AG04449 (cell line): Measurements from ENCODE around the gene HSFX3.
"Not testable (repeated sequence)": the region's sequence is repeated elsewhere in the genome, so short reads cannot be mapped to it uniquely, and the experiment has no call there.

Experiments used
- CTCF ChIA-PET: fragments of 350-600 bp; formaldehyde crosslinking; extraction: SDS; loops from one replicate; lab custom pipeline; 2021; ENCODE audit warnings: antibody characterized with exemption; lab: Yijun Ruan, JAX
- POLR2A ChIA-PET: fragments of 400-600, 350-600 bp; formaldehyde crosslinking; extraction: SDS; loops from one replicate; lab custom pipeline; 2020; ENCODE audit warnings: antibody characterized with exemption, inconsistent platforms; lab: Yijun Ruan, JAX
- DNase-seq: peaks from one replicate; pipeline ENCODE4 v3.0.0-alpha.2; 2010; ENCODE audit warnings: low read depth, low spot score
- H3K4me3 ChIP-seq: 2 replicates; pipeline ENCODE4 v1.5.1; 2011; ENCODE audit warnings: low read depth, mild to moderate bottlenecking, control low read depth, low read length
- TF ChIP-seq, protein P1 (sequence below): IDR thresholded peaks from one replicate; pipeline ENCODE4 v1.5.1; 2011; ENCODE audit warnings: mild to moderate bottlenecking, moderate library complexity, low read length, control low read depth, inconsistent platforms; ENCODE audit not compliant: insufficient read depth; ENCODE audit errors: missing control alignments

Gene HSFX3

DNA sequence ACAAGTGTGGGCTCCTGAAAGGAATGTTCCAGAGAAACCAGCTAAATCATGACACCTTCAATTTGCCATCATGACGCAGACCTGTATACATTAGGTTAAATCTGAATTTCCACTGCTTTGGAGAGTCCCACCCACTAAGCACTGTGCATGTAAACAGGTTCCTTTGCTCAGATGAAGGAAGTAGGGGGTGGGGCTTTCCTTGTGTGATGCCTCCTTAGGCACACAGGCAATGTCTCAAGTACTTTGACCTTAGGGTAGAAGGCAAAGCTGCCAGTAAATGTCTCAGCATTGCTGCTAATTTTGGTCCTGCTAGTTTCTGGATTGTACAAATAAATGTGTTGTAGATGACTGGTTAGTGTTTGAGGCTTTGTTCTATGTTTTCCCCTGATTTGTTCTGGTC is 2.8 kb downstream of the HSFX3 start:
- POLR2A ChIA-PET, CTCF ChIA-PET, H3K4me3 ChIP-seq, DNase-seq: not testable (repeated sequence)

DNA sequence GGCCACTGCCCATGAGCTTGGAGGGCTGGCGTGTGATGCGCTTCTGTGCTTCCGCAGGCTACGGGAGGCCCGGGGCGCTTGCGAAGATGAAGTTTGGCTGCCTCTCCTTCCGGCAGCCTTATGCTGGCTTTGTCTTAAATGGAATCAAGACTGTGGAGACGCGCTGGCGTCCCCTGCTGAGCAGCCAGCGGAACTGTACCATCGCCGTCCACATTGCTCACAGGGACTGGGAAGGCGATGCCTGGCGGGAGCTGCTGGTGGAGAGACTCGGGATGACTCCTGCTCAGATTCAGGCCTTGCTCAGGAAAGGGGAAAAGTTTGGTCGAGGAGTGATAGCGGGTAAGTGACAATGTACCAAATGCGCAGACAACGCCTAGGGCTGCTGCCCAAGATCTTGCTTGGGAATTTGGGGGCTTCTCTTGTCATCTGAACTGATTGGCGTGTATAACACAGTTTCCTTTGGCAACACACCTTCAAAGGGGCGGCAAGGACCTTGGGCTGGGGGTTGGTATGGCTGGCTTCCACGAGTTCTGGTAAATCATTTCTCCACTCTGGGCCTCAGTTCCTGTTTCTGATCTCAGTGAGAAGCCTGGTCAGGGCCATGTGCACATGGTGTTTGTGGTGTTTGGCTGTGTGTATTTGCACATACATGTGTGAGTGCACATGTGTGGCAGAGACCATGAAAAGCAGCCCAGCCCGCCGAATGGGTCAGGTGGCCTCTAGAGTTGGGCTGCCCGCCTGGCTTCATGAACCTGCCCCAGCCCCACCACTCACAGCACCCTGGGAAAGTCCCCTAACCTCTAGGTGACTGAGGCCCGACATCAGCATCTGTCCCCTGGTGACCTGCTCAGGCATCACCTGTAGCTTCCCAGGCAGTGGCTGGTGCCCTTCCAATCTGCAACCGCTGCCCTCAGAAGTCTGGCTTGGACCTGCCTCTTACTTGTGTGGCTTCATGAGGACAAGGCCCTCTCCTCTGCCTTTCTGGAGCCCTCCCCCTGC is 3.9 kb downstream of the HSFX3 start:
- H3K4me3 ChIP-seq, CTCF ChIA-PET, DNase-seq, POLR2A ChIA-PET: not testable (repeated sequence)

DNA sequence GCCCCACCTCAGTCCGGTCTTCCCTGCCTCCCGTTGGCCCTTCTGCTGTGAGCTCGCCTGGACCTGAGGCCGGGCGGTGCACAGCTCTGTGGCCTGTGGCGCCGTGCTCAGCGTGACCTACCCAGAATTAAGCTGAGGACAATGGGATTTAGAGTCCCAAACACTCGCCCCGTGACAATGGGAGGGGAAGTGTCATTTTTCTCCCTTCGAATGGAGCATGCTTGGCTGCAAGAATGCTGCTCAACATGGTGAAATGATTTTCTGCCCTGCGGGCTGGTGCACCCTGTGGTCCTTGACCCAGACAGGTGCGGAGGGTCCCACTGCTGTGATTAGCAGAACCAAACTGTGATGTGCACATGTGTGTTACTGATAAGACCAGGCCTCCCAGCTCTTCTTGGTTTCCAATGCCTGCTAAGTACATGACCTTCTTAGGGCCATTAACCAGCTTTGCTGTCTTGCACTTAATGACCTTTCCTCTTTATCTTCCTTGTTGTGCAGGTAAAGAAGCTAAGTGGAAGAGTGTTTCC is 8.1 kb downstream of the HSFX3 start:
- POLR2A ChIA-PET, result no interaction called here

DNA sequence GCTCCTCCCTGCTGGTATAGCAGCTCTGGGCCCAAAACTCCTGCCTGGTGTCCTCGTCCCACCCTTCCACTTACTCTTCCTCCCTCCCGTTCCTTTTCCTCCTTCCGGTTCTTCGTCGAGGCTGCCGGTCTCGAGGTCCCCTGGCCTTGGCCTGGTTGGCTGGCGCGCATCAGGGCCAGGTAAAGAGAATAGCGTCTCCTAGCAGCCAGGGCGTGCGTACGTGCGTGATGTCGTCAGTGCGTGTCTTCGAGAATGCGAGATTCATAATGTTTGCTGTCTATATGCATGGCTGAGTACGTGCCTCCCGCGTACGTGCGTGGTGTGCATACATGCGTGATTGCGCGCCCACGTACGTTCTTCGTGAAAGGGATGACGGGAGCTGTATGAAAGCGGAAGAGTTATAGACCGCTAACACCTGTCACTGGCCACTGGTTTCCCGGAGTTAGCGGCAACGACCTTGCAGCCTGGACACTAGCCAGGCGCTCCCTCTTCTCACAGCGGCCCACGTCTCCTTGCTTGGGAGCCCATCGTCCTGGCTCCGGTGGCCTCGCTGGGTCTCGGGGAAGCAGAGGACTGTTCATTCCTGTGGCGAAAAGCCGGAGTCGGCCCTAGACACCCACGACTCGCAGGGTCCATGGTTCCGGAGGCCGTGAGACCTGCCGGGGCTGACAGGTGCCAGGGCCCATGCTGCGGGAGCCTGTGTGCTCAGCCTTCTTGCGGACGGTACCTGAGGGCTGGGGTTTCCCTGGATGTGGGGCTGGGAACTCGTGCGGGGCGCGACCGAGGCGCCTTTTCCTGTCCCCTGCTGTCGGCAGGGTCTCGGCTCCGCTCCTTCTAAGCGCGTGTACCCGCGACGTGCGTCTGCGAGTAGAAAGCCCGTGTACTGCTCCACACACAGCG is 8.9 kb downstream of the HSFX3 start, which contains the start of gene EOLA1:
TSS of gene EOLA1 (plus strand) at position 392 of the 900 bp plus-strand sequence. CDS start 4,619 bp downstream, outside the sequence.
- DNase-seq, result peak; percentile 91
- POLR2A ChIA-PET, result interaction anchor here (0.6 to 1.0 kb wide), 2 partner anchors 19 to 46 kb away, joined by 3 read pairs; no protein-coding TSS in a partner anchor
- TF ChIP-seq, protein P1, sequence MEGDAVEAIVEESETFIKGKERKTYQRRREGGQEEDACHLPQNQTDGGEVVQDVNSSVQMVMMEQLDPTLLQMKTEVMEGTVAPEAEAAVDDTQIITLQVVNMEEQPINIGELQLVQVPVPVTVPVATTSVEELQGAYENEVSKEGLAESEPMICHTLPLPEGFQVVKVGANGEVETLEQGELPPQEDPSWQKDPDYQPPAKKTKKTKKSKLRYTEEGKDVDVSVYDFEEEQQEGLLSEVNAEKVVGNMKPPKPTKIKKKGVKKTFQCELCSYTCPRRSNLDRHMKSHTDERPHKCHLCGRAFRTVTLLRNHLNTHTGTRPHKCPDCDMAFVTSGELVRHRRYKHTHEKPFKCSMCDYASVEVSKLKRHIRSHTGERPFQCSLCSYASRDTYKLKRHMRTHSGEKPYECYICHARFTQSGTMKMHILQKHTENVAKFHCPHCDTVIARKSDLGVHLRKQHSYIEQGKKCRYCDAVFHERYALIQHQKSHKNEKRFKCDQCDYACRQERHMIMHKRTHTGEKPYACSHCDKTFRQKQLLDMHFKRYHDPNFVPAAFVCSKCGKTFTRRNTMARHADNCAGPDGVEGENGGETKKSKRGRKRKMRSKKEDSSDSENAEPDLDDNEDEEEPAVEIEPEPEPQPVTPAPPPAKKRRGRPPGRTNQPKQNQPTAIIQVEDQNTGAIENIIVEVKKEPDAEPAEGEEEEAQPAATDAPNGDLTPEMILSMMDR, result no peak
- H3K4me3 ChIP-seq, result peak within 1 kb of the TSS; percentile 75
- CTCF ChIA-PET, result interaction anchor here (0.9 to 1.0 kb wide), 2 partner anchors 11 to 398 kb away, joined by 3 read pairs; partner anchors contain the start of gene EOLA2

More for the DNA sequence above, 8.1 kb downstream of the HSFX3 start:
- TF ChIP-seq, protein P1, result no peak
- peak overlapping the region; percentile 75 for H3K4me3 ChIP-seq
- no peak for DNase-seq
- CTCF ChIA-PET, result no interaction called here

DNA sequence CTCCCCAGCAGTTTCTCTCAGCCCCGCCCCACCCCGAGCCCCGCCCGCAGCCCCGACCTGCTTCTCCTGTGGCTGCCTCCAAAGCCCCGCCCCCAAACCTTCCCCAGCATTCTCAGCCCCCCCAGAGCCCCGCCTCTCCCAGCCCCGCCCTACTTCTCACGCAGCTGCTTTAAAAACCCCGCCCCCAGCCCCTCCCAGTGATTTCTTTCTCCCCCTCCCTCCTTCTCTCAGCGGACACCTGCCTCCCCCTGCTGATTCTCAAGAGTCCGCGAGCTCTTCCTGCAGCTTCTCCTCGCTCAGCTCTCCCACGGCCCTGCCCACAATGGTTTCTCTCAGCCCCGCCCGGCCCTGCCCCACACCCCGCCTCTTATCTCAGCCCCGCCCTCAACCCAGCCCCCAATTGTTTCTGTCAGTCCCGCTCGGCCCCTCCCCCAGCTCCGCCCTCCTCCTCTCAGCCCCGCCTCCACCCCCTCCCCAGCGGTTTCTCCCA is 9.5 kb downstream of the HSFX3 start:
- TF ChIP-seq, protein P1, result no peak
- peak; percentile 26 for DNase-seq
- H3K4me3 ChIP-seq, result peak overlapping the region; percentile 75
- CTCF ChIA-PET, result interaction anchor here (0.9 to 1.0 kb wide), 4 partner anchors 10 to 398 kb away, joined by 3 read pairs; partner anchors contain the start of gene EOLA2
- POLR2A ChIA-PET, result interaction anchor here (0.6 to 1.1 kb wide), 3 partner anchors 19 to 400 kb away, joined by 3 read pairs; no protein-coding TSS in a partner anchor

DNA sequence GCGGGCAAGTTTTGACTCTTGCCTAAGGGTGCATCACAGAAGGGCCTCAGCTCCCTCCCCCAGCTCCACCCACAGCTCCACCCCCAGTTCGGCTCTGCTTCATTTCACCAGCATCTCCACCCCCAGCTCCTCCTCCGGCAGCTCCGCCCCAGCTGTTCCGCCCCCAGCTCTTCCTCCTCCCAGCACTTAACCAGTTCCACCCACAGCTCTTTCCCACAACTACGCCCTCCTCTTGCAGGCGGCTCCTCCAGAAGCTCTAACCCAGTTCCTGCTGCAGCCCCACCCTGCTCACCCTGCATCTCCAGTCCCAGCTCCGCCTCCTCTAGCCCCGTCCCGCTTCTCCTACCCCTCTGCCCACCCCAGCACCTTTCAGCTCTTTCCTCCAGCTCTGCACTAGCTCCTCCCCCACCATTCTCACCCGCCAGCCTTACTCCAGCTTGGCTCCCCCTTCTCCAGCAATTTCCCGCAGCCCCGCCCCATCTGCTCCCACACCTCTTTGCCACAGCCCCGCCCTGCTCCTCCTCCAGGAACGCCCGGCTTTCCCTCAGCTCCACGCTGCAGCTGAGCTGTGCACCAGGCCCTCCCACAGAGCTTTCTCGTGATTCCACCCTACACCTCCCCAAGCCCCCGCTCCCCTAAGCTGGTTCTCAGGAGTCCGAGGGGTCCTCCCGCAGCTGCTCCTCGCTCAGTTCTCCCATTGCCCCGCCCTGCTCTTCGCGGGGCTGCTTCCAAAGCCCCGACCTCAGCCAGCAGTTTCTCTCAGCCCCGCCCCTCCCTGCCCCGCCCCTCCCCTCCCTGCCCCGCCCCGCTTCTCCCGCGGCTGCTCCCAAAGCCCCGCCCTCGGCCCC is 10.2 kb downstream of the HSFX3 start:
- peak overlapping the region; percentile 64 for H3K4me3 ChIP-seq
- ChIA-PET CTCF (interaction anchor here (0.9 to 1.0 kb wide), 3 partner anchors 11 to 399 kb away, joined by 3 read pairs; partner anchors contain the start of gene EOLA2), POLR2A (interaction anchor here (1.1 to 1.5 kb wide), 2 partner anchors 34 to 401 kb away, joined by 3 to 5 read pairs; partner anchors contain the start of gene IDS)
- peak; percentile 47 for DNase-seq
- TF ChIP-seq, protein P1, result no peak

DNA sequence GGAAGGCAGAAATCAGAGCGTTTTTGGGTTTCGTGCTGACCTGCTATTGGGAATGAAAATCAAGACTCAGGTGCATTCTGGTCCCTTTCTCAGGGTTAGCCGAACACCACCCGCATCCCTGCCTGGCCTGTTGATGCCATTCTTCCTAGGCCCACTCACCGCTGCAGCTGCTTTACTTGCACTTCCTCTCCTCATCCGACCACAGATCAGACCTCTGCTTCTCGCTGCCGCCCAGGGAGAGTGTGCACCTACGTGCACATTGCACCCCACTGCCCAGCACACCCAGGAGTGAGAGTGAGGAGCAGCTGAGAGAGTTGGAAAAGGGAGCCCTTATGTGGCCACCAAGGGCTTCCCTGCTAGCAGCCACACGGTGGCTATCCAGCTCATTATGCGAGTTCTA is 12.2 kb downstream of the HSFX3 start:
- CTCF ChIA-PET, POLR2A ChIA-PET, DNase-seq, H3K4me3 ChIP-seq: not testable (repeated sequence)

DNA sequence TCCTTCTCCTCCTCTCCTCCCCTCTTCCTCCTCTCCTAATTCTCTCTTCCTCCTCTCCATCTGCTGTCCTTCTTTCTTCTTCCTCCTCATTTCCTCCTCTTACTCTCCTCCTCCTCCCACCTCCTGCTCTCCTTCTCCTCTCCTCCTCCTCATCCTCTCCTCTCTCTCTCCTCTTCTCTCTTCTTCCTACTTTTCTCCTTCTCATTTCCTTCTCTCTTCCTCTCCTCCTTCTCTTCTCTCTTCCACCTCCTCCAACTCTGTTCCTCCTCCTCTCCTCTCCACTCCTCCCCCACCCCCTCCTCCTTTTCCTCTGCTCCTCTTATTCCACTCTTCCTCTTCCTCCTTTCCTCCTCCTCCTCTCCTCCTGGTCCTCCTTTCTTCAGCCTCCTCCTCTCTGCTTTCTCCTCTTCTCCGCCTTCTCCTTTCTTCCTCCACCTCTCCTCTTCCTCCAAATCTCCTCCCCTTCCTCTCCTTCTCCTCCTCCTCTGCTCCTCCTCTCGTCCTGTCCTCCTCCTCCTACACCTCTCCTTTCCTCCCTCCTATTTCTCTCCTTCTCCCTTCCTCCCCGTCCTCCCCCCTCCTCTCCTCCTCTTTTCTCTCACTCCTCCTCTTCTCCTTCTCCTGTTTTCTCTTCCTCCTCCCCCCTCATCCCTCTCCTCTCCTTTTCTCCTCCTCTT is 14.7 kb downstream of the HSFX3 start:
- H3K4me3 ChIP-seq, DNase-seq, POLR2A ChIA-PET, CTCF ChIA-PET: not testable (repeated sequence)

DNA sequence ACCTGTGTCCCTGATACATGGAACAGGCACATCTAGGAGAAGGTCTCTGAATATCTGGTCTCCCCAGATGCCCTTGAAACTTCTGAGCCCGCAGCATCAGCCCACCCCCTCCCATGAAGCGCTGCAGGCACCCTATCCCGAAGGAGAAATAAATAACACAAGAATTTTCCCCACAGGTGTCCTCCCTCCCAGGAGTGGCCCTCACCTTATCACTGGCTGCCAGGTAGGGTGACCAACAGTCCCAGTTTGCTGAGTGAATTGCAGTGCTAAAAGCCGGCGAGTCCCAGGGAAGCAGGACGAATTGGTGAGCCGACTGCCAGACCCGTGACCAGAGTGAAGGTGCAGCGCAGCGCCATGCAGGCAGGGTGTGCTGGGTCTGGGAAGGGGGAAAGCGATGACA is 15.7 kb downstream of the HSFX3 start:
- H3K4me3 ChIP-seq, DNase-seq, POLR2A ChIA-PET, CTCF ChIA-PET: not testable (repeated sequence)
